Prostate gland (tissue), 2 donors: ENCODE measurements around the gene TMEM131L.

Source experiments
- POLR2A ChIP-seq: fragments of 450-650 bp; IDR thresholded peaks from one replicate; pipeline ENCODE4 v1.6.1; 2016; ENCODE audit warnings: antibody characterized with exemption, mild to moderate bottlenecking
- POLR2AphosphoS5 ChIP-seq: sonication (generic); formaldehyde crosslinking; IDR thresholded peaks from one replicate; pipeline ENCODE4 v1.6.1; 2017; ENCODE audit warnings: antibody characterized with exemption
- TF ChIP-seq, protein P1 (sequence below), 4 experiments: fragments of 200-600 bp in 2 of 4; fragments of 450-650 bp in 2 of 4; sonication (generic) in 2 of 4; IDR thresholded peaks; 1 replicate in 3 of 4; 2 replicates in 1 of 4; pipeline ENCODE4 v1.5.1; 2016 to 2019; ENCODE audit warnings: antibody characterized with exemption in 4 of 4, mild to moderate bottlenecking in 2 of 4, moderate library complexity in 2 of 4

DNA sequence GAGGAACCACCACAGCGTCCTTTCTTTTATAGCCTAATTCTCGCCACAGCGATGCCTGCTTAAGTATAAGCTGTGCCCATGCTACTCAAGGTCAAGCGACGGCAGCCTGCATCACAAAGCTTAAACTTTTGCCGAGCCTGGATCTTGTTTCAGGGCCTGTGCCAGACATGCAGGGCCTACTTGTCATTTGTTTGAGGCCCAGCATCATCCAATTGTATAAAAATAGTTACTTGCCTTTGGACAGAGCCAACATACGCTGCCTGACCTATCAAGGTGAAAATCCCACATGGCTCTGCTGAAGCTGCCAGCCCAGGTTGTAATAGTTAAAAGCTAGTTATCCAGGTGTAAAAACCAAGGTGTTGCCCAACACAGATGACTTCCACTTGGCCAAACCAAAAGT, 107.1 kb downstream of the TMEM131L start:
- TF ChIP-seq POLR2AphosphoS5 (no peak), POLR2A (no peak)
- TF ChIP-seq, protein P1, sequence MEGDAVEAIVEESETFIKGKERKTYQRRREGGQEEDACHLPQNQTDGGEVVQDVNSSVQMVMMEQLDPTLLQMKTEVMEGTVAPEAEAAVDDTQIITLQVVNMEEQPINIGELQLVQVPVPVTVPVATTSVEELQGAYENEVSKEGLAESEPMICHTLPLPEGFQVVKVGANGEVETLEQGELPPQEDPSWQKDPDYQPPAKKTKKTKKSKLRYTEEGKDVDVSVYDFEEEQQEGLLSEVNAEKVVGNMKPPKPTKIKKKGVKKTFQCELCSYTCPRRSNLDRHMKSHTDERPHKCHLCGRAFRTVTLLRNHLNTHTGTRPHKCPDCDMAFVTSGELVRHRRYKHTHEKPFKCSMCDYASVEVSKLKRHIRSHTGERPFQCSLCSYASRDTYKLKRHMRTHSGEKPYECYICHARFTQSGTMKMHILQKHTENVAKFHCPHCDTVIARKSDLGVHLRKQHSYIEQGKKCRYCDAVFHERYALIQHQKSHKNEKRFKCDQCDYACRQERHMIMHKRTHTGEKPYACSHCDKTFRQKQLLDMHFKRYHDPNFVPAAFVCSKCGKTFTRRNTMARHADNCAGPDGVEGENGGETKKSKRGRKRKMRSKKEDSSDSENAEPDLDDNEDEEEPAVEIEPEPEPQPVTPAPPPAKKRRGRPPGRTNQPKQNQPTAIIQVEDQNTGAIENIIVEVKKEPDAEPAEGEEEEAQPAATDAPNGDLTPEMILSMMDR (IDR thresholded peaks at IDR 0.05) = no peak
